GM18508 (cell line): Measurements from ENCODE around the gene IARS1.

ENCODE experiments used
- ATAC-seq: cut with Tn5 transposase; IDR thresholded peaks from one replicate; pipeline ENCODE4 v1.9.1; 2021; ENCODE audit warnings: moderate number of reproducible peaks; ENCODE audit not compliant: insufficient read depth, unreplicated experiment

The IARS1 gene

GRCh38 chr9:92247981-92248380 lies 45.5 kb downstream of the IARS1 start:
- no peak for ATAC-seq

GRCh38 chr9:92247296-92247695 lies 46.2 kb downstream of the IARS1 start:
- ATAC-seq: no peak

- ATAC-seq: no peak
Measured at GRCh38 chr9:92245005-92245797, 48.3 kb downstream of the IARS1 start.
